GM19467 (cell line): Measurements from ENCODE around the gene FOXP4.

Experiments
- ATAC-seq: cut with Tn5 transposase; IDR thresholded peaks from one replicate; pipeline ENCODE4 v1.9.1; 2021; ENCODE audit warnings: mild to moderate bottlenecking, moderate library complexity; ENCODE audit not compliant: unreplicated experiment

FOXP4 gene

GRCh38 chr6:41642960-41643898 is 97.0 kb downstream of the FOXP4 start:
- ATAC-seq, result no peak

GRCh38 chr6:41643899-41644269 is 97.7 kb downstream of the FOXP4 start:
- ATAC-seq, result no peak

DNA sequence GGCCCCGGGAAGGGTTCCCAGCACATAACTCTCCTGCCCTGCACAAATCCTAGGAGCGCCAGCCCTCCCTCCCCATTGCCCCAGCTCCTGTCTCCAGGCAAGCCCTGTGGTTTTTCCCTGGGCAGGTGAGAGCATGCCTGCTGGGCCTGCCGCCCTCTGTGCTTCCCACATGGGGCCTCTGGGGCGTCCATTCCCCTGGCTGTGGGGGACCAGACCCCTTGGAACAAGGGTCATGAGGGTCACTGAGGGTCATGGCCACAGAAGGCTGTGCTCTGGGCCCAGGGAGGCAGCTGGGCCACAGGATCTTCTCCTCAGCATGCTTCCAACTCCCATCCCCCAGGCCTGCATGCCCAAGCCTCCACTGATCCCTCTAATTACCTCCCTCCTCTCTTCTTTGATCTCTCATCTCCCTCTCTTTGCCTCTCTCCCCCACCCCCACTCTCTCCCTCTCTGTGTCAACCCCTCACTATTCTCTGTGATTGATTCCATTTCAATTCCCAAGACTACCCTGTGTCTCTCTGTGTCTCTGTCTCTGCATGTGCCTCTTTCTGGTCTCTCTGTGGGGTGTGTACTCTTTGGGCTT is 98.2 kb downstream of the FOXP4 start:
- no peak for ATAC-seq

- no peak for ATAC-seq
Measured at GRCh38 chr6:41645007-41645618, 98.9 kb downstream of the FOXP4 start.

GRCh38 chr6:41646026-41646795 is 100.0 kb downstream of the FOXP4 start:
- ATAC-seq, result no peak

- ATAC-seq, result no peak
Measured at GRCh38 chr6:41647061-41647511, 100.9 kb downstream of the FOXP4 start.

- no peak for ATAC-seq
Measured at GRCh38 chr6:41648070-41648585, 101.9 kb downstream of the FOXP4 start.

GRCh38 chr6:41648921-41649320 is 102.7 kb downstream of the FOXP4 start:
- ATAC-seq, result no peak

DNA sequence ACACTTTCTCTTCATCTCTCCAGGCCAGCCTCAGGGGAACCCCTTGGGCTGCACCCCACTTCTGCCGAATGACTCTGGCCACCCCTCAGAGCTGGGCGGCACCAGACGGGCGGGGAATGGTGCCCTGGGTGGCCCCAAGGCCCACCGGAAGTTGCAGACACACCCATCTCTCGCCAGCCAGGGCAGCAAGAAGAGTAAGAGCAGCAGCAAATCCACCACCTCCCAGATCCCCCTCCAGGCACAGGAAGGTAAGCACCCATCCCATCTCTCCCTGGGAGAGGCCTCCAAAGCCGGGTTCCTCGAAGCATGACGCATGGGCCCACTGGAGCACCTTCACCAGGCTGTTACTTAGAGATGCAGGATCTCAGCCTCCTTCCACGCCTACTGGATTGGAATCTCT is 103.4 kb downstream of the FOXP4 start:
- no peak for ATAC-seq

DNA sequence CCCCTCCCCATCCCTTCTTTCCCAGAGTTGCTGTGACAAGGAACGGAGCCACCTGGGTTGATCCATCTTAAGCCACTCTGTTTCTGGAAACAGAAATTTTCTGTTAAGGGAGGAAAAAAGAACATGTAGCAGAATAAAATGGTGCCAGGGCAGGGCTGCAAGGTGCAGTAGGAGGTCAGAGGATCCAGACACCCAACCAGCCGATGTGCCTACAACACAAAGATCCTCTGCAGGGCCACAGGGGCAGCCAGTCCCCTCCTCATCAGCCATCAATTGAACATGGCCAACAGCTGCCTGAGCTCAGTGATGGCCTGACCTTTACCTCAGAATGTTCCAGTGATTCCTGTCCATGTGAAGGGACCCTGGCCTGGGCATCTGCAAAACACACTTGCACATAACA is 103.9 kb downstream of the FOXP4 start:
- no peak for ATAC-seq

- ATAC-seq, result no peak
Measured at GRCh38 chr6:41651246-41651961, 105.2 kb downstream of the FOXP4 start.
